ENCODE data around the gene GPC6.

The GPC6 gene

GRCh38 chr13:93765062-93765461, 538.5 kb downstream of the GPC6 start:
- no peak for TF ChIP-seq GATA2 (IDR thresholded peaks at IDR 0.05; ENCODE audit: low read depth, low read length)
- no peak for TF ChIP-seq GATA3 (IDR thresholded peaks at IDR 0.05; ENCODE audit: low read depth, low read length)

- TF ChIP-seq GATA2 (IDR thresholded peaks at IDR 0.05; ENCODE audit: low read depth, low read length) = no peak
- no peak for TF ChIP-seq GATA3 (IDR thresholded peaks at IDR 0.05; ENCODE audit: low read depth, low read length)
Measured at GRCh38 chr13:93765811-93766210, 539.2 kb downstream of the GPC6 start.

- TF ChIP-seq GATA2 (IDR thresholded peaks at IDR 0.05; ENCODE audit: low read depth, low read length) (no peak), GATA3 (IDR thresholded peaks at IDR 0.05; ENCODE audit: low read depth, low read length) (no peak)
Measured at GRCh38 chr13:93766719-93767118, 540.1 kb downstream of the GPC6 start.

GRCh38 chr13:93767180-93767916, 540.7 kb downstream of the GPC6 start:
- TF ChIP-seq GATA3 (IDR thresholded peaks at IDR 0.05; ENCODE audit: low read depth, low read length) (no peak), GATA2 (IDR thresholded peaks at IDR 0.05; ENCODE audit: low read depth, low read length) (no peak)

GRCh38 chr13:93767917-93768409, 541.4 kb downstream of the GPC6 start:
- TF ChIP-seq GATA3 (IDR thresholded peaks at IDR 0.05; ENCODE audit: low read depth, low read length) (no peak), GATA2 (IDR thresholded peaks at IDR 0.05; ENCODE audit: low read depth, low read length) (no peak)

GRCh38 chr13:93769101-93769500, 542.5 kb downstream of the GPC6 start:
- no peak for TF ChIP-seq GATA3 (IDR thresholded peaks at IDR 0.05; ENCODE audit: low read depth, low read length)
- no peak for TF ChIP-seq GATA2 (IDR thresholded peaks at IDR 0.05; ENCODE audit: low read depth, low read length)

- TF ChIP-seq GATA3 (IDR thresholded peaks at IDR 0.05; ENCODE audit: low read depth, low read length) = no peak
- no peak for TF ChIP-seq GATA2 (IDR thresholded peaks at IDR 0.05; ENCODE audit: low read depth, low read length)
Measured at GRCh38 chr13:93769607-93770006, 543.0 kb downstream of the GPC6 start.

GRCh38 chr13:93771227-93771626, 544.6 kb downstream of the GPC6 start:
- TF ChIP-seq GATA2 (IDR thresholded peaks at IDR 0.05; ENCODE audit: low read depth, low read length) = no peak
- no peak for TF ChIP-seq GATA3 (IDR thresholded peaks at IDR 0.05; ENCODE audit: low read depth, low read length)

GRCh38 chr13:93771782-93772181, 545.2 kb downstream of the GPC6 start:
- TF ChIP-seq GATA2 (IDR thresholded peaks at IDR 0.05; ENCODE audit: low read depth, low read length) = no peak
- TF ChIP-seq GATA3 (IDR thresholded peaks at IDR 0.05; ENCODE audit: low read depth, low read length) = no peak

- TF ChIP-seq GATA3 (IDR thresholded peaks at IDR 0.05; ENCODE audit: low read depth, low read length) (no peak), GATA2 (IDR thresholded peaks at IDR 0.05; ENCODE audit: low read depth, low read length) (no peak)
Measured at GRCh38 chr13:93774506-93774905, 547.9 kb downstream of the GPC6 start.

- TF ChIP-seq GATA3 (IDR thresholded peaks at IDR 0.05; ENCODE audit: low read depth, low read length) = no peak
Measured at GRCh38 chr13:93775027-93775426, 548.4 kb downstream of the GPC6 start.

GRCh38 chr13:93775507-93776108, 549.0 kb downstream of the GPC6 start:
- TF ChIP-seq GATA2 (IDR thresholded peaks at IDR 0.05; ENCODE audit: low read depth, low read length) (no peak), GATA3 (IDR thresholded peaks at IDR 0.05; ENCODE audit: low read depth, low read length) (no peak)

GRCh38 chr13:93776936-93777335, 550.3 kb downstream of the GPC6 start:
- TF ChIP-seq GATA2 (IDR thresholded peaks at IDR 0.05; ENCODE audit: low read depth, low read length) (no peak), GATA3 (IDR thresholded peaks at IDR 0.05; ENCODE audit: low read depth, low read length) (no peak)

- no peak for TF ChIP-seq GATA3 (IDR thresholded peaks at IDR 0.05; ENCODE audit: low read depth, low read length)
- no peak for TF ChIP-seq GATA2 (IDR thresholded peaks at IDR 0.05; ENCODE audit: low read depth, low read length)
Measured at GRCh38 chr13:93777504-93777903, 550.9 kb downstream of the GPC6 start.

- TF ChIP-seq GATA3 (IDR thresholded peaks at IDR 0.05; ENCODE audit: low read depth, low read length) = no peak
Measured at GRCh38 chr13:93778548-93778947, 551.9 kb downstream of the GPC6 start.

All from SH-SY5Y (cell line).